GM19035 (cell line): ENCODE data around the gene VASH2.

Experiments used
- ATAC-seq: cut with Tn5 transposase; IDR thresholded peaks from one replicate; pipeline ENCODE4 v1.9.1; 2021; ENCODE audit not compliant: unreplicated experiment

Gene VASH2

DNA sequence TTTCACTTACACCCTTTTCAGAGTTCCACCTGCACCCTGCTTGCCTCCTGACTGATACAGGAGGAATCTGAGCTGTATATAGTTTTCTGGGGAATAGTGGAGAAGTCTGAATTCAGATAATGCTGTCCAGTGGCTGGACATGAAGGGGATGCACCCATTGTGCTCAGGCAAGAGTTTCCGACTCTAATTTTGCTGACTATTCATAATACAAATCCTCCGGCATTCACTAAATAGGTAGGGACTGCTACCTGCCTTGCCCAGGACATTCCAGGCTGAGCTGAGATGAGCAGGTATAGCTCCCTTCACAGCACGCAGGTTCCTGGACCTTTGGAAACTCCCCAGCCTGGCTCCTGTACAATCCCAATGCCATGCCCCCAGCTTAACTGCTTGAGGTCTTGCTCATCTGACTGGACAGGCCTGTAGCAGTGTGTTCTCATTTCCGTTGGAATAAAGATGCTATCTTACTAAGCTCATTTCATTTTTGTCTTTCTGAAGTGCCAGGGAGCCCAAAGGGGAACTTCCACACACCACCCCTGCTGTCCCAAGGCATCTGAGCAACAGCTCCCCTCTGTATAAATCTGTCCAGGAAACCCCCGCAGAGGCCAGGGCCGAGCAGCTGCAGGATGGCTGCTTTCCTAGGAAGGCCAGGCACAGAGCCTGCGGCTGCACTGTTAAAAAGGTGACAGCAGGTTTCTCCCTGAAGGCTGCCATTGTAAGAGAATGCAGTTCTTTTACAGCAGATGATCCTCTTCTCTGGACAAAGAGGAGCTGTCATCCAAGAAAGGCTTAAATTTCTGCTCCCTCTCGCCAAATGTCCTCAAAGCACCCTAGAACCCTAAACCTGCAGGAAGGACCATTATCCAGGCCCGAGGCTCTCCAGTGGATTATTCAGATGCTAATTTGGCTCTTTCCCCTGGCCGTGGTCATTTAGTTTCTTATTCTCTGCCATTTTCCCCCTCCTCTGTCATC is 21.7 kb upstream of the VASH2 start:
- ATAC-seq, result peak; percentile 65

GRCh38 chr1:212930986-212931678 is 19.2 kb upstream of the VASH2 start:
- ATAC-seq, result peak; percentile 47

GRCh38 chr1:212933815-212934471 is 16.4 kb upstream of the VASH2 start:
- no peak for ATAC-seq

DNA sequence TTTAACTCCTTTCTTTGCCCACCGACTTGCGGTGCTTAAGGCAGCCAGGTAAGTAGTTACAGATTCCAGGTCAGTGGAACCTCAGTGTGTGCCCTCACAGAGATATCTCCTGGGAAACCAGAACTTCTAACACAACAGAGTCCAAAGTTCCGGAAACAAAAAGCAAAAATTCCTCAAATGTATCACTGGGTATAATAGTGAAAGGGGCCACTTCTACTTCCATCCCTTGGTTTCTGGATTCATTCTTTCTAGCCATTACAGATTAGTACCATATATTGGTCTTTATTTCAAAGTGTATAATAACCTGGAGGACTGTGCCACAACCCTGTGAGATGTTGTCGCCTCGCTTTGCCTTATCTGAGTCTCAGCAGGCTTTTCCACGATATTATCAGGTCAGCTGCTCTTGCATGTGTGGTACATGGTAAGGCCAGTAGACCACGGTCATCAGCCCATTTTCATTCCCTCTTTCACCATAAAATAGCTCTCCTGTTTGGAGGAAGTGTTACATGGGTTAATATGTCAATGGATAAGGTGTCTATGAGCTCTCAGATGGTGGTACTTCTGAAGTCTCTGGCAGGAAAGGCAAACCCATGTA is 14.9 kb upstream of the VASH2 start:
- ATAC-seq, result no peak

GRCh38 chr1:212937034-212937433 is 13.3 kb upstream of the VASH2 start:
- no peak for ATAC-seq

GRCh38 chr1:212938846-212939245 is 11.5 kb upstream of the VASH2 start:
- no peak for ATAC-seq

- ATAC-seq, result no peak
Measured at GRCh38 chr1:212941452-212941851, 8.9 kb upstream of the VASH2 start.

GRCh38 chr1:212942679-212943392 is 7.5 kb upstream of the VASH2 start:
- no peak for ATAC-seq

DNA sequence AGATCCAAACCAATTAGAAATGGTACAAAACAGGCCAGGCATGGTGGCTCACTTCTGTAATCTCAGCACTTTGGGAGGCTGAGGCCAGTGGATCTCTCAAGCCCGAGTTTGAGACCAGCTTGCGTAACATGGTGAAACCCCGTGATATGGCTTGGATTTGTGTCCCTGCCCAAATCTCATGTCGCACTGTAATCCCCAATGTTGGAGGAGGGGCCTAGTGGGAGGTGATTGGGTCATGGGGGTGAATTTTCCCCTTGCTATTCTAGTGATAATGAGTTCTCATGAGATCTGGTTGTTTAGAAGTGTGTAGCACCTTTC is 7.0 kb upstream of the VASH2 start:
- ATAC-seq, result no peak

GRCh38 chr1:212944229-212944901 is 6.0 kb upstream of the VASH2 start:
- ATAC-seq, result no peak

- ATAC-seq, result no peak
Measured at GRCh38 chr1:212945056-212945455, 5.3 kb upstream of the VASH2 start.

DNA sequence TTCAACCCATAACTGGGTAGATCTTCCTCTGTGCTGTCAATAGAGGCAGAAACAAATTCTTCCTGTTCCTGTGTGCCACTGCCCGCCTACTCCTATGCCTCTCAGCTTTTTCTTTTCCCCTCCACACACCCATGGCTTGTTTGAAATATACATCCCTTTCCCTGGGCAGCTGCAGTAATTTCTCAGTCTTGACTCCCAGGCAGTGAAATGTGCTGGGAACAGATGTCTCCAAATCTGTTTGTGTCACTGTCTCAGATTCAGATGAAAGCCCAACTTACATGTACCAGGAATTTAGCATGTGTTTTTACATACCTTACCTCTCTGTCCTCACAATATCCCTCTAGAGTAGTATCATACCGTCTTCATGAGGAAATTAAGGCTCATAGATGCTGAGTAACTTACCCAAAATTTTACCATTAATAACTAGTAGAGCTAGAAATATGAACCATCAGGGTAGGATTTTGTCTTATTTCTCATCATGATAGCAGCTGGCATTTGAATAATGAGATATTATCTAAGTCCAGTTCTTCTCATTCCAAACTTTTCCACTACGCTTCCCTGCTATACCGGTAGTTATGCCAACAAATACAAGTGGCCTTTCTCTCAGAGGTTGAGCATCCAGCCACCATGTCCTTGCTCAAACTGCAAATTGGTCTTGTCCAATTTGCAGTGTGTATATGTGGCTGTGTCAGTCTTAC is 4.7 kb upstream of the VASH2 start:
- ATAC-seq, result no peak

- no peak for ATAC-seq
Measured at GRCh38 chr1:212946872-212947271, 3.5 kb upstream of the VASH2 start.

- no peak for ATAC-seq
Measured at GRCh38 chr1:212949771-212950170, 570 bp upstream of the VASH2 start.

- peak; percentile 10 for ATAC-seq
Measured at GRCh38 chr1:212951126-212951946, 995 bp downstream of the VASH2 start.

DNA sequence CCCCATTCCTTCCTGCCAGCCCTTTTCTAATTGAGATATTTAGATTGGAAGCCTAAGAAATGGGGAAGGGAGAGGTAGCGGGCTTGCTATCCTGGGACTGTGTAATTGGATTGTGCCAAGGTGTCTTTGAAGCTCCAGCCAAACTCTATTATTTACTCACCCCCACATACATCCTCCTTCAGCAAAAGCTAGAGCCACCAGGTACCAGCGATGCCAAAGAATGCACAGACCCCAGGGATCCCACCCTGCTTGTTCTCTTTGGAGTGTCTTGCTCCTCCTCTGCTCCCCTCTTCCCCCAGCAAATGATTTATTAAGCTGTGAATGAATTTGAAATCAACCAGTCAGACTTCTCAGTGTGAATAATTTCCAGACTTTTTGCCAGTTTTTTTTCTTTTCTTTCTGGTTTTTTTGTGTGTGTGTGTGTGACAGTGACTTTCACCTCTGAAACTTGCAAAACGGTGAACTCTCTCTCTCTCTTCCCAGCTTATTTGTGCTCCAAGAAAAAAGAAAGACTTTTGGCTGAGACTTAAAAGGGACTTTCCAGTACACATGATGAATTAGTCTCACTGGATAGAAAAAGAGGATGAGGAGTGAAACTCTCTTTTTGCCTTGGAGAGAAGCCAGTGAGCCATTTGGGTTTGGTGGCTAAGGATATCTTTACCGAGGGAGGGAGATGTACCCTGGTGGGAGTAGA is 1.8 kb downstream of the VASH2 start:
- no peak for ATAC-seq

DNA sequence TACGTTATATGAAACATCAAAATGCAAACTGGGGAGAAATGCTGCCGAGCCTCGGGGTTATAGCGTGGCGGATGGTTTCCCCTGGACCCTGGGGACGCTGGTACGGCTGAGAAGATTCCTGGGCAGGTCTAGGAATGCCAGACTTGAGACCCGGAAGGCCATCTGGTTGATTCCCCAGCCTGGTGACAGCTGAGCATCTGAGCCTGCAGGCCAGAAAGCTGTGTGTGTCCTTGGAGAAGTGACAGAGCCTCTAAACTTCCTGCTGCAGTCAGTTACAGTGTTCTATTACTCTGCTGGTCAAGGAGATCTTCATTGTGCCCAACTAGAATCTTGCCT is 2.3 kb downstream of the VASH2 start:
- no peak for ATAC-seq

DNA sequence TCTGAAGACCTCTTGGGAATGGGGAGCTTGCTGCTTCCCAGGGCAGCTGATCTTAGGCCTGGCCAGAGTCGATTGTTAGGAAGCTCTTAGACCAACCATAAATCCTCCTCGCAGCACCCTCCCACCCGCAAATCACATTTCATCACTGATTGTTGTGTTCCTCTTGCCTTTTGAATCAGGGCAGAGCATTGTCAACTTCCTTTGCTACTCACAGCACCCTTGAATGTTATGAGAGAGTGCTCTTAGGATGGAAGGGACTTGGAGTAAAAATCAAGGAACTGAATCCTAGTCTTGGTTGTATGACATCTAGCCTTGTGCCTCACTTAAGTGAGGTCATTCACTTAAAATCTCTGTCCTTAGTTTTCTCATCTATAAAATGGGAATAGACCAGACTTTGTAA is 3.0 kb downstream of the VASH2 start:
- no peak for ATAC-seq
